Measurements from ENCODE around the gene IQGAP2.
"Not testable (repeated sequence)": the region's sequence is repeated elsewhere in the genome, so short reads cannot be mapped to it uniquely, and the experiment has no call there.

Gene IQGAP2

DNA sequence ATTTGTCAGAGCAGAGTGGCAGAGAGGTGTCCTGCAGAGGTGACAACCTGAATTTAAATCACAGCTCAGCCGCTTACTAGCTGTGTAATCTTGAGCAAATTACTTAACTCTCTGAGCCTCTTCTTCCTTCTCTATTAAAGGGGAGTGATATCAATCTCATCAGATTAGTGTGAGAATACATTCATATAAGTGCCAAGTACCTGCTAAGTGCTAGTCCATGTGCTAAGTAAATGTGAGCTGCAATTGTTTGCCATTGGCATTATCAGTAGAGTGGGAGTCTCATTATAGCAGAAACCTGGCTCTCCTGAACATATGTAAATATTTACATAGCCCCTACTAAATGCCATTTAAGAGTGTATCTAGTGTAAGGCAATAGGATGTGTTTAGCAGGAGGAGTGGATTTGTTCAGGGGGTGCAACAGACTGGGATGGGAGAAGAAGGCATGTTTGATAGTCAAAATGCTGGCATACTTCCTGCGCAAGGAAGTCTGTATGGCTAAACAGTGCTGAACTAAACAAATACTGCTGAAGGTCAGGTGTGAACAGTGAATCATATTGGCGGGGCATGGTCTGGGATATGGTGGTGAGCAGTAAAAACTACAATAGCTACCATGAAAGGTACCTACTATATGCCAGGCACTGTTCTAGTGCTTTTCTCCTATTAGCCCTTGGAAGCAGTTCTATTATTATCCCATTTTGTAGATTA is 145.6 kb downstream of the IQGAP2 start:
- ATAC-seq = no peak
- TF ChIP-seq ZNF565 (CRISPR knock-in tag; conservative IDR thresholded peaks at IDR 0.05; ENCODE audit: low read depth) = no peak
- no peak for TF ChIP-seq ARNTL (CRISPR knock-in tag; IDR thresholded peaks at IDR 0.05; ENCODE audit: borderline replicate concordance, low read depth)
- no peak for TF ChIP-seq ESRRG (CRISPR knock-in tag; IDR thresholded peaks at IDR 0.05)
- TF ChIP-seq, protein P1, sequence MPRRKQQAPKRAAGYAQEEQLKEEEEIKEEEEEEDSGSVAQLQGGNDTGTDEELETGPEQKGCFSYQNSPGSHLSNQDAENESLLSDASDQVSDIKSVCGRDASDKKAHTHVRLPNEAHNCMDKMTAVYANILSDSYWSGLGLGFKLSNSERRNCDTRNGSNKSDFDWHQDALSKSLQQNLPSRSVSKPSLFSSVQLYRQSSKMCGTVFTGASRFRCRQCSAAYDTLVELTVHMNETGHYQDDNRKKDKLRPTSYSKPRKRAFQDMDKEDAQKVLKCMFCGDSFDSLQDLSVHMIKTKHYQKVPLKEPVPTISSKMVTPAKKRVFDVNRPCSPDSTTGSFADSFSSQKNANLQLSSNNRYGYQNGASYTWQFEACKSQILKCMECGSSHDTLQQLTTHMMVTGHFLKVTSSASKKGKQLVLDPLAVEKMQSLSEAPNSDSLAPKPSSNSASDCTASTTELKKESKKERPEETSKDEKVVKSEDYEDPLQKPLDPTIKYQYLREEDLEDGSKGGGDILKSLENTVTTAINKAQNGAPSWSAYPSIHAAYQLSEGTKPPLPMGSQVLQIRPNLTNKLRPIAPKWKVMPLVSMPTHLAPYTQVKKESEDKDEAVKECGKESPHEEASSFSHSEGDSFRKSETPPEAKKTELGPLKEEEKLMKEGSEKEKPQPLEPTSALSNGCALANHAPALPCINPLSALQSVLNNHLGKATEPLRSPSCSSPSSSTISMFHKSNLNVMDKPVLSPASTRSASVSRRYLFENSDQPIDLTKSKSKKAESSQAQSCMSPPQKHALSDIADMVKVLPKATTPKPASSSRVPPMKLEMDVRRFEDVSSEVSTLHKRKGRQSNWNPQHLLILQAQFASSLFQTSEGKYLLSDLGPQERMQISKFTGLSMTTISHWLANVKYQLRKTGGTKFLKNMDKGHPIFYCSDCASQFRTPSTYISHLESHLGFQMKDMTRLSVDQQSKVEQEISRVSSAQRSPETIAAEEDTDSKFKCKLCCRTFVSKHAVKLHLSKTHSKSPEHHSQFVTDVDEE (CRISPR knock-in tag; IDR thresholded peaks at IDR 0.05) = no peak
- no peak for TF ChIP-seq ZFP3 (CRISPR knock-in tag; IDR thresholded peaks at IDR 0.05)

DNA sequence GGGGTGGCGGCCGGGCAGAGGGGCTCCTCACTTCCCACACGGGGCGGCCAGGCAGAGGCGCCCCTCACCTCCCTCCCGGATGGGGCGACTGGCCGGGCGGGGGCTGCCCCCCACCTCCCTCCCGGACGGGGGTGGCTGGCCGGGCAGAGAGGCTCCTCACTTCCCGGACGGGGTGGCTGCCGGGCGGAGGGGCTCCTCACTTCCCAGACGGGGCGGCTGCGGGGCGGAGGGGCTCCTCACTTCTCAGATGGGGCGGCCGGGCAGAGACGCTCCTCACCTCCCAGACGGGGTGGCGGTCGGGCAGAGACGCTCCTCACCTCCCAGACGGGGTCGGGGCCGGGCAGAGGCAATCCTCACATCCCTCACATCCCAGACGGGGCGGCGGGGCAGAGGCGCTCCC is 147.8 kb downstream of the IQGAP2 start:
- ATAC-seq = not testable (repeated sequence)

DNA sequence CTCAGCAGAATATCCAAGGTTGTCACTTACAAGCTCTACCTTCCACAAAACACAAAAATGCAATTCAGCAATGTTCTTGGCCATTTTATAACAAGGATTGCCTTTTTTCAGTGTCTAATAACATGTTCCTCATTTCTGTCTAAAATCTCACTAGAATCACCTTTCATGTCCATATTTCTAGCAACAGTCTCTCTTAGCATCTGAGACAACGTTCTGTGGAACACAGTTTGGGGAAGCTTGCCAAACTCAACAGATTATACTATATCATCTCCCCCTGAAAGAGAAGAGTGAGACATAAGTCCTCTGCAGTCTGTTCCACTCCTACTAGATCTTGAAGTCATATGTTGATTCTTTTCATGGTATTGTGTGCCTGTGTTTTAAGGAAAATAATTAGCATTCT is 149.5 kb downstream of the IQGAP2 start:
- no peak for ATAC-seq
- TF ChIP-seq ZNF70 (CRISPR knock-in tag; IDR thresholded peaks at IDR 0.05) = no peak
- TF ChIP-seq ZC3H10 (CRISPR knock-in tag; IDR thresholded peaks at IDR 0.05) = no peak

DNA sequence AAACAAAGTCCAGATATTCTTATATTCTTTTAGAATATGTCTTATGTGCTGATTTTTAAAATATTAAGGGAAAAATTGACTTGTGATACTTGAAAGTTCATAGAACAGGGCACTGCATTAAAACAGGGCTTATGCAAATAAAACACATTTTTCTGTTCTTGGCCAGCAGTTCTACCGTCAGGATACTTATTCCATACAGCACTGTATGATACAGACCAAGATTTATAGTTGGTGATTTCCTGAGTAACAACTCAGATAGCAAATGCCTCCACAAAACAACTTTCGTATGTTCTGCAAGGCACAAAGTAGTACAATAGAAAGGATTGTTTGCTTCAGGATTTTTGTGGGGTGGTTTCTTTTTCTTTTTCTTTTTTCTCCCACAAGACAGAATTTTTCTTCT is 150.2 kb downstream of the IQGAP2 start:
- TF ChIP-seq, protein P2, sequence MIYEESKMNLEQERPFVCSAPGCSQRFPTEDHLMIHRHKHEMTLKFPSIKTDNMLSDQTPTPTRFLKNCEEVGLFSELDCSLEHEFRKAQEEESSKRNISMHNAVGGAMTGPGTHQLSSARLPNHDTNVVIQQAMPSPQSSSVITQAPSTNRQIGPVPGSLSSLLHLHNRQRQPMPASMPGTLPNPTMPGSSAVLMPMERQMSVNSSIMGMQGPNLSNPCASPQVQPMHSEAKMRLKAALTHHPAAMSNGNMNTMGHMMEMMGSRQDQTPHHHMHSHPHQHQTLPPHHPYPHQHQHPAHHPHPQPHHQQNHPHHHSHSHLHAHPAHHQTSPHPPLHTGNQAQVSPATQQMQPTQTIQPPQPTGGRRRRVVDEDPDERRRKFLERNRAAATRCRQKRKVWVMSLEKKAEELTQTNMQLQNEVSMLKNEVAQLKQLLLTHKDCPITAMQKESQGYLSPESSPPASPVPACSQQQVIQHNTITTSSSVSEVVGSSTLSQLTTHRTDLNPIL (CRISPR knock-in tag; IDR thresholded peaks at IDR 0.05; ENCODE audit: low read depth) = no peak
- TF ChIP-seq ARNTL (CRISPR knock-in tag; IDR thresholded peaks at IDR 0.05; ENCODE audit: borderline replicate concordance, low read depth) = no peak
- TF ChIP-seq ZNF565 (CRISPR knock-in tag; conservative IDR thresholded peaks at IDR 0.05; ENCODE audit: low read depth) = no peak
- no peak for TF ChIP-seq ESRRG (CRISPR knock-in tag; IDR thresholded peaks at IDR 0.05)
- TF ChIP-seq ZFP30 (CRISPR knock-in tag; IDR thresholded peaks at IDR 0.05) = no peak
- TF ChIP-seq, protein P3, sequence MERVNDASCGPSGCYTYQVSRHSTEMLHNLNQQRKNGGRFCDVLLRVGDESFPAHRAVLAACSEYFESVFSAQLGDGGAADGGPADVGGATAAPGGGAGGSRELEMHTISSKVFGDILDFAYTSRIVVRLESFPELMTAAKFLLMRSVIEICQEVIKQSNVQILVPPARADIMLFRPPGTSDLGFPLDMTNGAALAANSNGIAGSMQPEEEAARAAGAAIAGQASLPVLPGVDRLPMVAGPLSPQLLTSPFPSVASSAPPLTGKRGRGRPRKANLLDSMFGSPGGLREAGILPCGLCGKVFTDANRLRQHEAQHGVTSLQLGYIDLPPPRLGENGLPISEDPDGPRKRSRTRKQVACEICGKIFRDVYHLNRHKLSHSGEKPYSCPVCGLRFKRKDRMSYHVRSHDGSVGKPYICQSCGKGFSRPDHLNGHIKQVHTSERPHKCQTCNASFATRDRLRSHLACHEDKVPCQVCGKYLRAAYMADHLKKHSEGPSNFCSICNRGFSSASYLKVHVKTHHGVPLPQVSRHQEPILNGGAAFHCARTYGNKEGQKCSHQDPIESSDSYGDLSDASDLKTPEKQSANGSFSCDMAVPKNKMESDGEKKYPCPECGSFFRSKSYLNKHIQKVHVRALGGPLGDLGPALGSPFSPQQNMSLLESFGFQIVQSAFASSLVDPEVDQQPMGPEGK (CRISPR knock-in tag; IDR thresholded peaks at IDR 0.05; ENCODE audit: borderline replicate concordance) = no peak
- TF ChIP-seq, protein P1 (CRISPR knock-in tag; IDR thresholded peaks at IDR 0.05) = no peak
- no peak for TF ChIP-seq ZNF70 (CRISPR knock-in tag; IDR thresholded peaks at IDR 0.05)
- no peak for TF ChIP-seq ZNF8 (CRISPR knock-in tag; IDR thresholded peaks at IDR 0.05)
- ATAC-seq = no peak

DNA sequence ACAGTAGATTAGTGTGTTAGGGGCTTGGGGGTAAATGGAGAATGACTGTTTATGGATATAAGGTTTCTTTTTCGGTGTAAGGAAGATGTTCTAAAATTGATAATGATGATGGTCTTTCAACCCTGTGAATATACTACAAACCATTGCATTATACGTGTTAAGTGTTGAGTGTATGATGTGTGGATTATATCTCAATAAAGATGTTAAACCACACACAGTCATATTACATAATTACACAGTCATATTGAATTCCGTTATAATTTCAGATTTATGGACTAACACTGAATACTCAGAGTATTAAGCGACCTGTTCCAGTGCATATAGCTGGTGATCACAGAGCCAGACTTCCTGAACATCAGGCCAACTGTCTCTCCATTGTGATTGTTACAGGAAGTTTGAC is 152.0 kb downstream of the IQGAP2 start:
- TF ChIP-seq PPARA (CRISPR knock-in tag; IDR thresholded peaks at IDR 0.05; ENCODE audit: borderline replicate concordance) = no peak
- no peak for ATAC-seq

DNA sequence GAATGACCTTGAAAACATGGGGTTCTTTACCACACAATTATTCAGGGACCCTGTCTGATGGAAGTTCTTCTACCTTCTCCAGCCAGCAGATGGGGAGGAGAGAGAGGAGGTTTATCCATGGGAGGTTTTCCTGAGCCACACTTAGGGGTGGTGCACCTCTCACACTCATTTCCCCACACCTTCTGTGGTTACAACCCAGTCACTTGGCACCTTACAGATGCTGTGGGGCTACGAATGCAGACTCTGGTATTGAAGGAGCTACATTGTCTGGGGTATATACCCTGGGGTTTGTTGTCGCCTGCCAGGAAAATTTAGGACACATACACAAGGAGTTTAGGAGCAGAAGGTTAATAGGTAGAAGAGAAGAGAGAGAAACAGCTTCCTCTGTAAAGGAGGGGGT is 152.6 kb downstream of the IQGAP2 start:
- TF ChIP-seq ZNF70 (CRISPR knock-in tag; IDR thresholded peaks at IDR 0.05) (no peak), TCF4 (CRISPR knock-in tag; IDR thresholded peaks at IDR 0.05; ENCODE audit: borderline replicate concordance) (no peak)
- no peak for ATAC-seq

Measured in SK-N-SH treated with all-trans-retinoic acid at 6 μM for 48 hours (cell line).